ENCODE results near the gene ZNF827.

DNA sequence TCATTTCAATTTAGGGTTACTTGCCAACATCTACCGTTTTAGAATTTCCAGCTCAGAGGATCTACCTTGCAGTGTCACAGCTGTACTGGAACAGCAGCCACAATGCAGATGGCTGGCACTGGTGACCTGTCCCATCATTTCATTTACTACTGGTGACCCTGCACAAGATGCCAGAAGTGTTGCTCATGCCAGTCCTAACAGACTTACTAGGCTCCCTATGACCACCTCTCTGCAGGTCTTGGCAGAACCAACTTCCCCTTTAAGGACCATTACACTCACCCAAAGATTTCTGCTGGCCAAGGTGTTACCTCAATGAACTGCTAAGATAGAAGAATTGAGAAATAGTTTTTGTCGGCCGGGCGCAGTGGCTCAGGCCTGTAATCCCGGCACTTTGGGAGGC is 151.8 kb downstream of the ZNF827 start:
- TF ChIP-seq CTCF (IDR thresholded peaks at IDR 0.05), result no peak
- TF ChIP-seq POLR2A (IDR thresholded peaks at IDR 0.05), result no peak
- no peak for TF ChIP-seq POLR2AphosphoS5 (IDR thresholded peaks at IDR 0.05)
